ENCODE data around the gene STRA6.

STRA6 gene

DNA sequence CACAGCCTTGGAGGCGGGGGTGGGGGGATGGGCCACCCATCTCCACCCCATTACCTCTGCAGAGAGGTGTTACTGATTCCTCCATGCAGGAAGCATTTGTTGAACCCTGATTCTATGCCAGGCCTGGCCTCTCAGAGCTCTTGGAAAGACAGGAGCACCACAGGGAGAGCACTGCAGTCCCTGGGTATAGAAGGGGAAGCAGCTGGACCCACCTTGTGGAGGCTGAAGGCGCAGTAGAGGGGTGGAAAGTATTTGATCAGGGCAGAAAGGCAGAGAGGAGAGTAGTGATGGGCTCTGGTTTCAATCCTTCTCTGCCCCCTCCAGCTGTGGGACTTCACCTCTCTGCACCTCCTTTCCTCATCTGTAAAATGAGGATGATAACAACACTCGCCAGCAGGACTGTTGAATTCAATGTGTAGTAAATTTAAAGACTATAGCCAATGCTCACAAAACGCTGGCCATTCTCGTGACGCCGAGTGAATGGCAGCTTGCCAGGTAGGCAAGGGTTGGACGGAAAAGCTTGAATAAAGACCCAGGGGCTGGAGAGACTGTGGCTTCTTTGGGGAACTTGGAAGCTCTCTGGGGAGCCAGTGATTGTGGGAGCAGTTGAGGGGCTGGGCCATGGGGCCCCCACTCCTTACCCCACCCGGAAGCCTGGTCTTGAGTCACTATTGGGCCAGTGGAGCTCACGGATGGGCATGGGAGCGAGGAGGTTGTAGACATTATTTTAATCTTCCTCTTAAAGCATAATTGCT lies 25.6 kb upstream of the STRA6 start:
- Histone ChIP-seq H3K36me3 (ENCODE audit: insufficient read depth, low read length) (no peaks in the 10 kb centered on the region), H3K27me3 (ENCODE audit: insufficient read depth, low read length, poor library complexity, severe bottlenecking) (no peaks in the 10 kb centered on the region), H3F3A (ENCODE audit: low read depth) (no peaks in the 10 kb centered on the region)

GRCh38 chr15:74226761-74227540 lies 24.4 kb upstream of the STRA6 start:
- Histone ChIP-seq H3F3A (ENCODE audit: low read depth) (no peaks in the 10 kb centered on the region), H3K27me3 (ENCODE audit: insufficient read depth, low read length, poor library complexity, severe bottlenecking) (no peaks in the 10 kb centered on the region), H4K20me1 (ENCODE audit: insufficient read depth, low read length, poor library complexity, severe bottlenecking) (no peaks in the 10 kb centered on the region), H3K9me3 (ENCODE audit: insufficient read depth, low read depth, low read length) (no peaks in the 10 kb centered on the region), H3K4me3 (ENCODE audit: low read length, poor library complexity, severe bottlenecking) (no peak overlapping the region), H3K4me2 (ENCODE audit: low read depth, low read length, poor library complexity, severe bottlenecking) (no peak overlapping the region), H3K4me1 (ENCODE audit: insufficient read depth, low read length, poor library complexity, severe bottlenecking) (peaks cover 14% of the 10 kb centered on the region), H2AFZ (ENCODE audit: low read length) (no peak overlapping the region), H3K9me2 (replicated peaks; ENCODE audit: low read depth, low read length) (no peaks in the 10 kb centered on the region), H3K36me3 (ENCODE audit: insufficient read depth, low read length) (no peaks in the 10 kb centered on the region), H3K9ac (ENCODE audit: low read depth, low read length, poor library complexity, severe bottlenecking) (no peak overlapping the region), H3K79me2 (ENCODE audit: insufficient read depth, low read length) (no peaks in the 10 kb centered on the region)
- TF ChIP-seq, protein P1, sequence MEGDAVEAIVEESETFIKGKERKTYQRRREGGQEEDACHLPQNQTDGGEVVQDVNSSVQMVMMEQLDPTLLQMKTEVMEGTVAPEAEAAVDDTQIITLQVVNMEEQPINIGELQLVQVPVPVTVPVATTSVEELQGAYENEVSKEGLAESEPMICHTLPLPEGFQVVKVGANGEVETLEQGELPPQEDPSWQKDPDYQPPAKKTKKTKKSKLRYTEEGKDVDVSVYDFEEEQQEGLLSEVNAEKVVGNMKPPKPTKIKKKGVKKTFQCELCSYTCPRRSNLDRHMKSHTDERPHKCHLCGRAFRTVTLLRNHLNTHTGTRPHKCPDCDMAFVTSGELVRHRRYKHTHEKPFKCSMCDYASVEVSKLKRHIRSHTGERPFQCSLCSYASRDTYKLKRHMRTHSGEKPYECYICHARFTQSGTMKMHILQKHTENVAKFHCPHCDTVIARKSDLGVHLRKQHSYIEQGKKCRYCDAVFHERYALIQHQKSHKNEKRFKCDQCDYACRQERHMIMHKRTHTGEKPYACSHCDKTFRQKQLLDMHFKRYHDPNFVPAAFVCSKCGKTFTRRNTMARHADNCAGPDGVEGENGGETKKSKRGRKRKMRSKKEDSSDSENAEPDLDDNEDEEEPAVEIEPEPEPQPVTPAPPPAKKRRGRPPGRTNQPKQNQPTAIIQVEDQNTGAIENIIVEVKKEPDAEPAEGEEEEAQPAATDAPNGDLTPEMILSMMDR (conservative IDR thresholded peaks at IDR 0.05; ENCODE audit: low read length) = no peak
- TF ChIP-seq EZH2phosphoT487 (IDR thresholded peaks at IDR 0.05; ENCODE audit: borderline replicate concordance) = no peak

More for the DNA sequence above, 25.6 kb upstream of the STRA6 start:
- H3K4me2 ChIP-seq (ENCODE audit: low read depth, low read length, poor library complexity, severe bottlenecking) = no peak overlapping the region
- no peaks in the 10 kb centered on the region for H3K9me2 ChIP-seq (replicated peaks; ENCODE audit: low read depth, low read length)
- H3K4me3 ChIP-seq (ENCODE audit: low read length, poor library complexity, severe bottlenecking) = no peak overlapping the region
- no peaks in the 10 kb centered on the region for H3K9me3 ChIP-seq (ENCODE audit: insufficient read depth, low read depth, low read length)
- H3K9ac ChIP-seq (ENCODE audit: low read depth, low read length, poor library complexity, severe bottlenecking) = no peak overlapping the region
- no peaks in the 10 kb centered on the region for H4K20me1 ChIP-seq (ENCODE audit: insufficient read depth, low read length, poor library complexity, severe bottlenecking)
- TF ChIP-seq EZH2phosphoT487 (IDR thresholded peaks at IDR 0.05; ENCODE audit: borderline replicate concordance) = no peak
- TF ChIP-seq, protein P1 (conservative IDR thresholded peaks at IDR 0.05; ENCODE audit: low read length) = no peak
- H3K79me2 ChIP-seq (ENCODE audit: insufficient read depth, low read length) = no peaks in the 10 kb centered on the region
- H2AFZ ChIP-seq (ENCODE audit: low read length) = no peak overlapping the region
- H3K4me1 ChIP-seq (ENCODE audit: insufficient read depth, low read length, poor library complexity, severe bottlenecking) = peaks cover 14% of the 10 kb centered on the region

DNA sequence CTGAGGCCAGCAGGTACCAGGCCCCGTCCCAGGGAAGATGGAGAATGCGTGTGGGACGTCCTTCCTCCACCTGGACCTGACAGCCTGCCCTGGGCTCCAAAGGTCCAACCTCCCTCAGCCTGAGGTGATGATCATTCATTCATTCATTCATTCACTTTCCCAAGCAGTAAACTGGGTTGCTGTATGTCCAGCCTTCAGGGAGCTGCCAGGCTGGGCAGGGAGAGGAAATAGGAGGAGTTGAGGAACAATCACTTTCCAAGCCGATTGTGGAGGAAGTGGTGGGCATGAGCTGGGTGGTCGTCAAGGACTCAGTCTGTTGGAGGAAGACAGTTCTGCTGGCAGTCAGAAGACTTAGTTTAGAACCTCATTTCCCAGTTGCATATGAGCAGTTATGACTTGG lies 23.3 kb upstream of the STRA6 start:
- Histone ChIP-seq H3K27me3 (ENCODE audit: insufficient read depth, low read length, poor library complexity, severe bottlenecking) (no peaks in the 10 kb centered on the region), H3K9me3 (ENCODE audit: insufficient read depth, low read depth, low read length) (no peaks in the 10 kb centered on the region), H3K4me1 (ENCODE audit: insufficient read depth, low read length, poor library complexity, severe bottlenecking) (peaks cover 14% of the 10 kb centered on the region), H4K20me1 (ENCODE audit: insufficient read depth, low read length, poor library complexity, severe bottlenecking) (no peaks in the 10 kb centered on the region), H3K4me2 (ENCODE audit: low read depth, low read length, poor library complexity, severe bottlenecking) (no peak overlapping the region), H3K9ac (ENCODE audit: low read depth, low read length, poor library complexity, severe bottlenecking) (no peak overlapping the region), H2AFZ (ENCODE audit: low read length) (no peak overlapping the region), H3F3A (ENCODE audit: low read depth) (no peaks in the 10 kb centered on the region), H3K4me3 (ENCODE audit: low read length, poor library complexity, severe bottlenecking) (no peak overlapping the region), H3K36me3 (ENCODE audit: insufficient read depth, low read length) (no peaks in the 10 kb centered on the region), H3K9me2 (replicated peaks; ENCODE audit: low read depth, low read length) (no peaks in the 10 kb centered on the region), H3K79me2 (ENCODE audit: insufficient read depth, low read length) (no peaks in the 10 kb centered on the region)
- TF ChIP-seq, protein P1 (conservative IDR thresholded peaks at IDR 0.05; ENCODE audit: low read length) = no peak
- TF ChIP-seq EZH2phosphoT487 (IDR thresholded peaks at IDR 0.05; ENCODE audit: borderline replicate concordance) = no peak
